DND-41 (cell line): ENCODE measurements around the gene CAB39L.

ENCODE experiments used
- CTCF ChIP-seq: IDR thresholded peaks from 2 replicates; pipeline ENCODE4 v1.5.1; 2012; ENCODE audit warnings: borderline replicate concordance, low read length, moderate library complexity, mild to moderate bottlenecking; ENCODE audit not compliant: poor library complexity, severe bottlenecking; ENCODE audit errors: extremely low read depth
- EZH2 ChIP-seq: IDR thresholded peaks from 3 replicates; pipeline ENCODE4 v1.6.1; 2012; ENCODE audit warnings: borderline replicate concordance, low read depth, mild to moderate bottlenecking, moderate library complexity, low read length, inconsistent platforms; ENCODE audit not compliant: severe bottlenecking

- TF ChIP-seq EZH2 (no peak), CTCF (no peak)
These were observed 165.7 kb downstream of the CAB39L start for GRCh38 chr13:49278211-49278610.
